ENCODE results near the gene PPIP5K2.
A peak's percentile ranks its signal among the peaks of the same experiment; 100 is the strongest.
"Not testable (repeated sequence)": the region's sequence is repeated elsewhere in the genome, so short reads cannot be mapped to it uniquely, and the experiment has no call there.

PPIP5K2 gene

DNA sequence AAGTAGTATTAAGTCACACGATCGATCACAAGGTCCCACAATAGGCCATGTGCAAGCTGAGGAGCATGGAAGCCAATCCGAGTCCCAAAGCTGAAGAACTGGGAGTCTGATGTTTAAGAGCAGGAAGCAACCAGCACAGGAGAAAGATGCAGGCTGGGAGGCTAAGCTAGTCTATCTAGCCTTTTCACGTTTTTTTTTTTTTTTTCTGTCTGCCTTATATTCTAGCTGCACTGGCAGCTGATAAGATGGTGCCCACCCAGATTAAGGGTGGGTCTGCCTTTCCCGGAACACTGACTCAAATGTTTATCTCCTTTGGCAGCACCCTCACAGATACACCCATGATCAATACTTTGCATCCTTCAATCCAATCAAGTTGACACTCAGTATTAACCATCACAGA, 6.5 kb downstream of the PPIP5K2 start:
- DNase-seq, result no peak

DNA sequence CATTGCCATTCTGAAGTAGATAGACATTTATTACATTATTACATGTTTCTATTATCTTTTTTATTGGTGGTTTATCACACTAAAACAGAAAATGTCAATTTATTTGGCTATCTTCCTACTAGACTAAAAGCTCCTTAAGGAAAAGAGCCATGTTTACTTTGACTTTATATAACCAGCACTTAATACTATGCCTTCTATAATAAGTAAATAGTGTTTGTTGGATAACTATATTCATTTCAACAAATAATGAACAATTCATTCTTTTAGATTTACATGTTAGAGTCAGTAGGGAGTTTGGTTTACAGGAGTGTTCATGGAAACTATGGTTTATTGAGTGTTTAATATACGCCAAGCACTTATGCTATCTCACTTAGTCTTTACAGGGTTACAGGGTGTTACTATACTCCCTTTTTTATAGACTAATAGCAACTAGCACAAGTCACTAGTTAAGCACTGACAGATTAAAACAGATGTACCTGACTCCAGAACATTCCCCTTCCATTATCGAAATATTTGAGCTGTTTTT, 7.3 kb downstream of the PPIP5K2 start:
- no peak for DNase-seq

DNA sequence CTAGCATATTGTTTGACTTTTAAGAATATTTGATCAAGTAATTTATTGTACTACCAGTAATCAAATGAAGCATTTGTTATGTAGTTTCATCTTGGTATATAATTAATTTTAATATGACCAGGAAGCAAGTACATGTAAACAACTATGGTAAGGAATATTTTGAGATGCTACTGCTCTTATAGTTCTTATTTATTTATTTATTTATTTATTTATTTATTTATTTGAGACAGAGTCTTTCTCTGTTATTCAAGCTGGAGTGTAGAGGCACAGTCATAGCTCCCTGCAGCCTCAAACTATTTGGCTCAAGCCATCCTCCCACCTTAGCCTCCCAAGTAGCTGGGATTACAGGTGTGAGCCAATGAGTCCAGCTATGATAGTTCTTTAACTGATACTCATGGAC, 8.1 kb downstream of the PPIP5K2 start:
- no peak for DNase-seq

DNA sequence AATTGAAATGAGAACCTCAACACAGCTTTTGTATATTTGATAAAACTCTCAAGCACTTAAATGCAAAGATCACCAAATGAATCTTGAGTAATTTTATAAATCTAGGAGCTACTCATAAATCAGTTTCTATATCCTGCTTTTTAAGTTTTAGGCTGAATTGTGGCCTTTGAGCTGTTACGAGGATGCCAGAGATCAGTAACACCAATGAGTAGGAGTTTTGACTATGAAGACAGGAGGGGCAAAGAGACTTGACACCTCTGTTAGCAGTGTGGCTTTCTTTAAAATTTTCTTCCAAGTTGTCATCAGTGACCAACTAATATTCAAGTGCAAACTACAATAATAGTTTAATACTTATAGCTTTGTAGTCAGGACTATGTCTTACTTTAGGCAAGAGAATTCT, 12.6 kb downstream of the PPIP5K2 start:
- DNase-seq, result no peak

DNA sequence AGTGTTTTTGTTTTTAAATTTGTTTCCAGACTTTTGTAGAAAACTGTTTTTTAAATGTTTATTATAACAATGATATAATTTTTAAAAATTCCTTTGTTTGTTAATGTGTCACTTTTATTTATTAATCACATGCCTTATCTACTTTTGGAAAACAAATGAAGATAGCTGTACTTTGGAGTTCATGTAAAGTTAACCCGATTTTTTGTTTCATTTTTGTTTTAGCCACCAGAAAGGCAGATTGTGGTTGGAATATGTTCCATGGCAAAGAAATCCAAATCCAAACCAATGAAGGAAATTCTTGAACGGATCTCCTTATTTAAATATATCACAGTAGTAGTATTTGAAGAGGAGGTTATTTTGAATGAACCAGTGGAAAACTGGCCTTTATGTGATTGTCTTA, 13.1 kb downstream of the PPIP5K2 start:
- DNase-seq, result no peak

DNA sequence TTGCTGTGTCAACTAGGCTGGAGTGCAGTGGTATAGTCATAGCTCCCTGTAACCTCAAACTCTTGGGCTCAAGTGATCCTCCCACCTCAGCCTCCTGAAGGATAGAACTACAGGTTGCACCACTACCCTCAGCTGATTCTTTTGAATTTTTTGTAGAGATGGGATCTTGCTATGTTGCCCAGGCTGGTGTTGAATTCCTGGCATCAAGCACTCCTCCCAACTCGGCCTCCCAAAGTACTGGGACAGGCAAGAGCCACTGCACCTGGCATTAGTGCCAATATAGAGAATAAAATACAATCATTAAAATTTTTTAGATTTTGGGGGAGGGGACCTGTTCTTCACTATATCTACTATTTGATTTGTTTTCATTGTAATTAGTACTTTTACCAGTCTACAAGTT, 15.4 kb downstream of the PPIP5K2 start:
- DNase-seq, result no peak

DNA sequence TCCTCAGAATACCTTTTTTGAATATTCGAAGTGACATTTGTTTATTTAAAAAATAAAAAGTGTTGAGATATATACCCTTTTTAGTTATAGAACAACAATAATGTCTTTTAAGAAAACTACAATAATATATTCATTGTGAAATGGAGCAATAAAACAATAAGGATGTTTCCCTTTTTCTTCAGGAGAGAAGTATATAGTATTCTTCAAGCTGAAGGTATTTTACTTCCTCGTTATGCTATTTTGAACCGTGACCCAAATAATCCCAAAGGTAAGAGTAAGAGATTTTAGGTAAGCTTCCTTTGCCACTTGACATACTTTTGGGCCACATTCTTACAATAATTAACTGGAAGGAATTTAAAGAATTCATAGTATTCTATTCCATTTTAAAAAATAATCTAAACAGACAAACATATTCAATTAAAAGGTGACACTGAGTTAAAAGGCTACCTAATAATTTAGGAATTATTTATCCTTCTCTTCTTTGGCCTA, 18.1 kb downstream of the PPIP5K2 start:
- no peak for DNase-seq

DNA sequence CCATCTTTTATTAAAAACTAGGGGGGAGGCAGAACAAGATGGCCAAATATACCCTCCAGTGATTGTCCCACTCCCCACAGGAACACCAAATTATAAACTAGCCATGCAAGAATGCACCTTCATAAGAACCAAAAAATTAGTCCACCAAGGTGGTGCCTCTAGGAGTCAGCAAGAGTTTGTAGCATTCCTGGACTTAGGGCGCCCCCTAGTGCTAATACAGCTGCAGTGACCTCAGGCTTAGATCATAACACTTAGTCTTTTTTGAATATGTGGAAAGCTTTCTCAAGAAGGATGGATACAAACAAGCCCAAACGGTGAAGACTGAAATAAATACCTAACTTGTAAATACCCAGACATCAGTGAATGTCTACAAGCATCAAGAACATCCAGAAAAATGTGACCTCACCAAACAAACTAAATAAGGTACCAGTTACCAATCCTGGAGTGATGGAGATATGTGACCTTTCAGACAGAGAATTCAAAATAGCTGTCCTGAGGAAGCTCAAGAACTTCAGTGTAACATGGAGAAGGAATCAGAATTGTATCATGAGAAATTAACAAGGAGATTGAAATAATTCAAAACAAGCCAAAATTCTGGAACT, 19.3 kb downstream of the PPIP5K2 start:
- DNase-seq, result peak; percentile 85

DNA sequence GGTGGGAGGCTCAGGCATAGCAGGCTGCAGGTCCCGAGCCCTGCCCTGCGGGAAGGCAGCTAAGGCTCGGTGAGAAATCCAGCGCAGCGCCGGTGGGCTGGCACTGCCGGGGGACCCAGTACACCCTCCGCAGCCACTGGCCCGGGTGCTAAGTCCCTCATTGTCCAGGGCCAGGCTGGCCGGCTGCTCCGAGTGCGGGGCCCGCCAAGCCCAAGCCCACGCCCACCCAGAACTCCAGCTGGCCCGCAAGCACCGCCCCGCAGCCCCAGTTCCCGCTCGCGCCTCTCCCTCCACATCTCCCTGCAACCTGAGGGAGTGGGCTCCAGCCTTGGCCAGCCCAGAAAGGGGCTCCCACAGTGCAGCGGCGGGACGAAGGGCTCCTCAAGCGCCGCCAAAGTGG, 22.0 kb downstream of the PPIP5K2 start:
- DNase-seq, result not testable (repeated sequence)

DNA sequence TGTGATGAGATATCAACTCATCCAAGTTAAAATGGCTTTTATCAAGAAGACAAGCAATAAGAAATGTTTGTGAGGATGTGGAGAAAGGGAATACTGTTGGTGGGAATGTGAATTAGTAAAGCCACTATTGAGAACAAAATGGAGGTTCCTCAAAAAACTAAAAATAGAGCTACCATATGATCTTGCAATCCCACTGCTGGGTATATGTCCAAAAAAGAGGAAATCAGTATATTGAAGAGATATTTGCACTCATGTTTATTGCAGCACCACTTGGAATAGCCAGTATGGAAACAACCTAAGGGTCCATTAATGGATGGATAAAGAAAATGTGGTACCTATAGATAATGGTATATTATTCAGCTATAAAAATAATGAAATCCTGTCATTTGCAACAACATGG, 25.1 kb downstream of the PPIP5K2 start:
- no peak for DNase-seq

DNA sequence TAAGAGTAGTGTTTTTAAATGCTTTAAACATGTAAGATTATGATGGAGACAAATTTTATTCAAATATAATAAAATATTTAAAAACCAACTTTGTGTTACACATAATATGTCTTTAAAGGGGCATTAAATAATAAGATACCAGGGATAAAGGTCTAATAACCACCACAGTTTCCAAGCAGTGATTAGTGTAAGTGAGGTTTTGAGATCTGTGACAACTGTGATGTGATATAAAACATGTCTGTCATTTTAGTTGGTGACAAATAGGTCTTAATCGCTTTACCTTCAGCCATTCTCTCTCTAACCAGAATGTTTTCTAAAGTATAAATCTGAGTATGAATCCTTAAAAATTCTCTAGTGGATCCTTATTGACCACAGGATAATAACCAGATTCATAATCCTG, 28.1 kb downstream of the PPIP5K2 start:
- DNase-seq, result no peak

DNA sequence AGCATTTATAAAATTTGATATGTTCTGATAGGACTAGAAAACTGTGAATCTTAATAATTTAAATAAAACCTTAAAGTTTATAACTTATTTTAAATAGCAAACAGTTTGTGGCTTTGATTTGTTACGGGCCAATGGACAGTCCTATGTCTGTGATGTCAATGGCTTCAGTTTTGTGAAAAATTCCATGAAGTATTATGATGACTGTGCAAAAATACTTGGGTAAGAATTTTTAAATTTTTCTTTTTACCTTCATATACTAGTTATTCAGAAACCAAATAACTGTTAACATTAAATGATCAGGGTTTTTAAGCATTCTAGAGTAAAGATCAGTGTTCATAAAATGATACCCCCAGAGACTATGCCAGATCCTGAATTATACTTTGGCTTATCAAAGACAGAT, 31.1 kb downstream of the PPIP5K2 start:
- no peak for DNase-seq

DNA sequence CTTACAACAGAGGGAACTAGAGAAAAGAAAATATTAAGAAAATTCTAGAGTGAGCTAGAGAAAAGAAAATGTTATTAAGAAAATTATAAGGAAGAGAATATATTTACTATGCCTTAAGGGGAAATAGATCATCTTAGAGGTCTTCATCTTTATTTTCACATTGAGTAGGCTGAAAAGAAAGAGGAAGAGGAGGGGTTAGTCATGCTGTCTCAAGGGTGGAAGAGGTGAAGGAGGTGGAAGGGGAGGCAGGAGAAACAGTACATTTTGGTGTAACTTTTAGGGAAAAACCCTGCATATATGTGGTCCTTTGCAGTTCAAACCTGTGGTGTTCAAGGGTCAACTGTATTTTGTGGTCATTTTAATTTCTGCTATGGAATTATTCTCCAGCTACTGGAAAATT, 46.6 kb downstream of the PPIP5K2 start:
- DNase-seq, result no peak

DNA sequence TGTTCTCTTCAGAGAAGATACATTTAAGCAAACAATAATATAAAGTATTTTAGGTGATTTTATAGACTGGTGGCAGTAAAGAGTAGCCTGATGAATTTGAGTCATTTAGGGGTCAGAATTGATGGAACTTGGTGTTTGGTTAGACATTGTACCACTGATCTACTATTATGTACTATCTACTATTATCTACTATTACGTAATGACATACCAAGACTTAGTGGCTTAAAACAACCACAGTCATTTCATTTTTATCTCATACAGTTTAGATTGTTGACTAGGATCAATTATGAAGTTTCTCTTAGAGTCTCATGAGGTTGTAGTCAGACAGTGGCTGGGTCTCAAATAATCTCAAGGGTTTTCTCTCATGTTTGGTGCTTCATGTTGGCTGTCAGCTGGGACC, 54.0 kb downstream of the PPIP5K2 start:
- DNase-seq, result no peak

DNA sequence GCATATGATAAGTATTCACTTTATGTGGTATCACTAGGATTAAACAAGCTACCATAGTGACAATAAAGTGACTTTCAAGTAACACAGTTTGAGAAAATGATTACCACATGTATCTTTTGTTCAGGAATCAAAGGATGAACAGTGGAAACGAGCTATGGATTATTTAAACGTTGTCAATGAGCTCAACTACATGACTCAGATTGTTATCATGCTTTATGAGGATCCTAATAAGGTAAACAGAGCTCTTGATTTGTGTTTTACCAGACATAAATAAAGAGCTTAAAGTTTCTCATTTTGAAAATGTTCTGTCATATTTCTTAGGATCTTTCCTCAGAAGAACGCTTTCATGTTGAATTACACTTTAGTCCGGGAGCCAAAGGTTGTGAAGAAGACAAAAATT, 57.4 kb downstream of the PPIP5K2 start:
- no peak for DNase-seq

DNA sequence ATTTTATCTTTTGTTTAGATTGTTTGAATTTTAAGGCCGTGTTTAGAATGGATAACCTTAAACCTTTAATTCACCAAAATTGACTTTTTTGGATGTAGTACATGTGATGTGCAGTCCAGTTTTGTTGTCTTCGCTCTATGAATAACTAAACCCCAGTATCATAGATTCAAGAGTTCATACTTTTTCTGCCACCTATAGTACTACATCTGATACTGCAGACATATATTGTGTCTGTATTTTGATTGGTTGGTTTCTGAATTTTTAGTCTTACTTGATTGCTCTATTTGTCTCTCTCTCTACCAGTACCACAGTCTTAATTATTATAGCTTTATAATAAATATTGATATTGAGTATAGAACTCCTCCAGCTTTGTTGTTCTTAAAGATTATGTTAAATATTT, 58.1 kb downstream of the PPIP5K2 start:
- no peak for DNase-seq

DNA sequence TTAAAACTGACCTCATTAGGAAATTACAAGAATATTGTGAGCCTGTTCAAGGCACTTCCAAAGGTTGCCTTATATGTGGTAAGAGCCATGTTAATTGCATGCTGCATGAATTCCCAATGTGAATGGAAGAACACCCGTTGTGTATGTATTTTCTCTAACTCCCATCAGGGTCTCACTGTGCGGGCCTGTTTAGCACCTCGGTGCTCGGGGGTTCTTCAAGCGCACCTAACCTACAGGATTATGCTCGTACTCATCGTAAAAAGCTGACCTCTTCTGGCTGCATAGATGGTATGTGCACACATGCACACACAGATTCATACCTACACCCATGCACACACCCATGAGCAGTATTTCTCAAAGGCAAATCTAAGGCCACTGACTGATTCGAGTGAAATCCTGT, 66.1 kb downstream of the PPIP5K2 start:
- no peak for DNase-seq

DNA sequence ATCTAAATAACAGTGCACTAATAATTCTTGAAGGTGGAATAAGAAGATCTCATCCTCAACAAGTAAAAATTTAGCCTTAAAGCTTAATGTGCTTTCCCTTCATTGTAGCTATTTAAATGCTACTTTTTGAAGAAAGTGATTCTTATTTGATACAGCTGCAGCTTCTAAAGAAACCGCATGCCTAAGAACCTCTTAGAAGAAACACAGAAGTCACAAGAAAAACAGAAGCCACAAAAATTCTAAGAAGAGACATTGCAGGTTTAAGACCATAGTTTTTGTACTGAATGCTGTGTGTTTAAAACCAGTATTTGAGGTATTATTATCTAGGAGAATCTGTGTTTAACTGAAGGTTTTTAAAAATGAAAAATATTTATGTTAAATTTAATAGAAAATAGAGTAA, 68.3 kb downstream of the PPIP5K2 start:
- no peak for DNase-seq

DNA sequence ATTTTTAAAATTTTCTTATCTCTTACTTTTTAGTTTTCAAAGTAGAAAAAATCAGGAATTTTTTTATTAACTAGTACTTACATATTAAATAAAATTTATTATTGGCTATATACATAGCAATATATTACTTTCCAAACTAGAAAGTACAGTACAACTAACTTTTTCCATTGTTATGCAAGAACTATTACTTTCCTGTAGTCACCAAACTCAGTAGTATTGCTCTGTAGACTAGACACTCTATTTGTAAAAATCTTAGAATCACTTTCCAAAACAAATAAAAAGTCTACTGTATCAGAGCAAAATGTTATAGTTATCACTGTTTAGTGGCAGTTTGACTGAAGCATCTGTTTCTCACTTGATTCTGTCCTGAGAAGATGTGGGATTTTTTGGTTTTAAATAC, 83.1 kb downstream of the PPIP5K2 start:
- DNase-seq, result no peak

DNA sequence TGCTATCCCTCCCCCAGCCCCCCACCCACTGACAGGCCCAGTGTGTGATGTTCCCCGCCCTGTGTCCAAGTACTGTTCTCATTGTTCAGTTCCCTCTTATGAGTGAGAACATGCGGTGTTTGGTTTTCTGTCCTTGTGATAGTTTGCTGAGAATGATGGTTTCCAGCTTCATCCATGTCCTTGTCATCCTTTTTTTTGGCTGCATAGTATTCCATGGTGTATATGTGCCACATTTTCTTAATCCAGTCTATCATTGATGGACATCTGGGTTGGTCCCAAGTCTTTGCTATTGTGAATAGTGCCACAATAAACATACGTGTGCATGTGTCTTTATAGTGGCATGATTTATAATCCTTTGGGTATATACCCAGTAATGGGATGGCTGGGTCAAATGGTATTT, 84.9 kb downstream of the PPIP5K2 start:
- not testable (repeated sequence) for DNase-seq

DNA sequence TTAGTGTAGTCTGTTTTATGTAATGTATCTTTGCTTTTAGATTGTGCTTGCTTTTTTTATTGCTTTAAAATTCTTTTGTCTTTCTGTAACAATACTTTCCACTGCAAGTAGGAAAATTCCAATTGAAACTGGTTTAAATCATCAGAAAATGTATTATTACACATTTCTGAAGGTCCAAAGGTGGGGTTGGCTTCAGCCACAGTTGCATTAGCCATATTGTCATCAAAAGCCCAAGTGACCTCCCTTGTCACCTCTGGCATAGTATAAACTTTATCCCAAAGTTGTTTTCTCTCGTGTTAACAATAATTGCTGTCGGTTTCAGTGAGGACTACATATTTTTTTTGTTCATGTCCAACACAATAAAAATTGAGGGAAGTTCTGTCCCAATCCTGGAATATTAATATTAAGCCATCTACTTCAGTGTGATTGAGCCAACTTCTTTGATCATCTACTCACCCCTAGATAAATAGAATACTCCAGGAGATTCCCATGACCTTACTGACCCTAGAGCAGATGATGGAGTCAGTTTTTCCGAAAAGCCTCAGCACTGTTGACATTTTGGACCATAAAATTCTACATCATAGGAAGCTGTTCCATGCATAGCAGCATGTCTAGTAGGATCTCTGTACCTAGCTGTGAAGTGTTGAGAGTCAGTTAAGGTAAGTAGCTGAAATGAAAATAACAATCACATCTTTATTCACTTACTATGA, 86.0 kb downstream of the PPIP5K2 start:
- no peak for DNase-seq

DNA sequence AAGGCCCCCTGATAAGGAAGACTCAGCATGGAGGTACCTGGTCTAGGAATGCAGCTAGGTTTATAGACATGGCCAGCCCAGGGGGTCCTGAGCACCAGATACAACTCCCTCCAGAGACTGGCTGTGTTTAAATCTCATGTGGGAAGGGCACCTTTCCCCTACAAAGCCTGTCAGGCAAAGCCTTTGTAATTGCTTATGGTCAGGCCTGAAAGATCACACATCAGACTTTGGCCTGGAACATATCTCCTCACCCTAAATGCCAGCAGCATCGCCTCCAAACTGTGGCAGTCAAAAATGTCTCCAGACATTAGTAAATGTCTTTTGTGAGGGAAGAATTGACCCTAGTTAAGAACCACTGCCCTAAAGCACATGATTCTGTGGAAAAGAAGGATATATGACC, 86.9 kb downstream of the PPIP5K2 start:
- DNase-seq, result no peak

DNA sequence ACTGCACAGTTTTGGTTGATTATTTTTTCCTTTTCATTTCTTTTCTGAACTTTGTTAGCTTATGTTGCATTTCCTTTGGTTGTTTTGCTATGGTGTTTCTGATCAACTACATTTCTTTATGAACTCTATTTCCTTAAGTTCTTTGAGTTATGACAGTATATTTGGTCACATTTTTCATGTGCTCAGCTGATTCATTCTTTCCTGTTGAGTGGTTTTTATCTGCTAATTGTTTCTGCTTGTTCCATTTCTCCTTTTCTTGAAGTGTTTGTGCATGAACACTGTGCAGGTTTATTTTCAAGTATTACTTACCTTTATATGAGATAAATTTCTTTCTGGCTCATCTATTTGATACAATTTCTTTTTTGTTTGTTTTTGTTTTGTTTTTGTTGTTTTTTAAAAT, 87.6 kb downstream of the PPIP5K2 start:
- no peak for DNase-seq

DNA sequence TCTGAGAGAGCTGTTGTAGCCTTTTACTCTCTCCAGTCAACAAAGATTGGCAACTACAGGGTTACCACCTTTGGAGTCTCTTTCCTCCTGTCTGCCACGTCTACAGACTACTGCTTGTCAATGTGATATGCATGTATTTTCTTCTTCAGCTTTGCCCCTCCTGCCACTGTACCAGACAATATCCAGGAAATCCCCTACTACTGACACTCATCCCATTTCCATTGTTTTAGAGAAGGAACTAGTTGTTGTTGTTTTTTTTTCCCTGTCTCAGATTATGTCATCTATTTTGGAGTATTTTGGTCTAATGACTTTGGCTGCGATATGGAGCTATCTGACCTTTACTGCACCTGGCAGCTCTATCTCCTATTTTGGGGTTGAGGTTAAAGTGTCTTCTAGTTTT, 88.4 kb downstream of the PPIP5K2 start:
- no peak for DNase-seq

DNA sequence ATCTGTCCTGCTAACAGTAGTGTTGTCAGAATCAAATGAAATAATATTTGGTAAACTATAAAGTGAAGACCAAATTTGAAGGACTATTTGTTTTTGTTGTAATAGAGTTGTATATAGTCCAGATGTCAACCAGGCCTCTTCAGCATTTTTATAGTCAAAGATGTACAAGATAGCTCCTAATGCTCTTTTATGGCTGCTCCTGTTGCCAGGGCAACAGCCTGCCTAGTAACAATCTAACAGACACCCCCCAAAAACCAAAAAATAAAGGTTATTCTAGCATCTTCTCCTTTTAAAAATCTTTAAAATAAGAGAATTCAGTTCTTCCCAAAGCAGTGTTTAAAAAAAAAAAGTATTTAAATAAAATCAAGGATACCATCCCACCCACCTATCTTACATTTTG, 89.0 kb downstream of the PPIP5K2 start:
- no peak for DNase-seq
